Activated CD8-positive, alpha-beta T cell treated with anti-CD3 and anti-CD28 coated beads, Interleukin-2, amount 10 ng/mL, durations not matched to agents 7 days and 5 days (primary cell): ENCODE results near the gene PCDHB7. TPM values are rescaled to one million over a fixed set of nuclear protein-coding genes. Genes with fewer than 3 reads are reported as not detected.
"Not testable (repeated sequence)": the region's sequence is repeated elsewhere in the genome, so short reads cannot be mapped to it uniquely, and the experiment has no call there.

Source experiments
- ATAC-seq: fragments of 150-1000 bp; cut with Tn5 transposase; one replicate; pipeline ENCODE4 v1.10.0; 2021; ENCODE audit warnings: moderate library complexity
- CTCF ChIA-PET: fragments of 350-600 bp; sonication (Branson Sonifier 250); formaldehyde crosslinking; loops from one replicate; lab custom pipeline; 2021; ENCODE audit warnings: antibody characterized with exemption; lab: Charles Lee
- POLR2A ChIA-PET: fragments of 350-600 bp; sonication (Branson Sonifier 250); formaldehyde crosslinking; loops from one replicate; lab custom pipeline; 2021; ENCODE audit warnings: antibody characterized with exemption; lab: Charles Lee
- DNase-seq: peaks from one replicate; pipeline ENCODE4 v3.0.0-alpha.2; 2020
- H3K27ac Mint-ChIP-seq: one replicate; pipeline ENCODE4 v1.8.0; 2021; ENCODE audit warnings: mild to moderate bottlenecking, mixed read lengths
- H3K27me3 Mint-ChIP-seq: one replicate; pipeline ENCODE4 v1.8.0; 2021; ENCODE audit warnings: low read depth, mixed read lengths
- H3K36me3 Mint-ChIP-seq: one replicate; pipeline ENCODE4 v1.8.0; 2021; ENCODE audit warnings: low read depth, mixed read lengths
- H3K4me1 Mint-ChIP-seq: one replicate; pipeline ENCODE4 v1.8.0; 2021; ENCODE audit warnings: low read depth, mixed read lengths
- H3K4me3 Mint-ChIP-seq: one replicate; pipeline ENCODE4 v1.8.0; 2021; ENCODE audit warnings: mild to moderate bottlenecking, mixed read lengths
- H3K9me3 Mint-ChIP-seq: one replicate; pipeline ENCODE4 v1.8.0; 2022; ENCODE audit warnings: mixed read lengths; ENCODE audit not compliant: insufficient read depth
- total RNA-seq, 2 experiments: library from RNA; stranded (reverse); gene quantifications; one replicate each; pipeline ENCODE4 v1.2.3, GENCODE V29; 2021

The PCDHB7 gene
- total RNA-seq, 2 experiments from 2014 or later: not detected

GRCh38 chr5:141210849-141211248 is 38.4 kb downstream of the PCDHB7 start:
- H3K4me1 Mint-ChIP-seq, DNase-seq, H3K27ac Mint-ChIP-seq, POLR2A ChIA-PET, H3K36me3 Mint-ChIP-seq, CTCF ChIA-PET, H3K4me3 Mint-ChIP-seq, ATAC-seq: not testable (repeated sequence)
- Mint-ChIP-seq H3K9me3 (peaks cover 25% of the 10 kb centered on the region), H3K27me3 (peaks cover 17% of the 10 kb centered on the region)

- DNase-seq, H3K27ac Mint-ChIP-seq, CTCF ChIA-PET, ATAC-seq, H3K36me3 Mint-ChIP-seq, H3K4me1 Mint-ChIP-seq, POLR2A ChIA-PET, H3K4me3 Mint-ChIP-seq: not testable (repeated sequence)
- H3K9me3 Mint-ChIP-seq: peaks cover 27% of the 10 kb centered on the region
- H3K27me3 Mint-ChIP-seq: peaks cover 18% of the 10 kb centered on the region
These were observed 41.4 kb downstream of the PCDHB7 start, which contains the start of gene PCDHB13 for GRCh38 chr5:141213656-141214339. PCDHB13 (plus strand) TSS chr5:141213919; CDS start chr5:141214124, 205 bp downstream.

GRCh38 chr5:141214583-141214982 is 42.1 kb downstream of the PCDHB7 start:
- H3K4me3 Mint-ChIP-seq, POLR2A ChIA-PET, H3K36me3 Mint-ChIP-seq, DNase-seq, H3K4me1 Mint-ChIP-seq, CTCF ChIA-PET, H3K27ac Mint-ChIP-seq, ATAC-seq: not testable (repeated sequence)
- Mint-ChIP-seq H3K27me3 (peaks cover 18% of the 10 kb centered on the region), H3K9me3 (peaks cover 27% of the 10 kb centered on the region)

- POLR2A ChIA-PET, CTCF ChIA-PET: not testable (repeated sequence)
These were observed 43.1 kb downstream of the PCDHB7 start for GRCh38 chr5:141215504-141215903.

GRCh38 chr5:141216035-141216434 is 43.6 kb downstream of the PCDHB7 start:
- Mint-ChIP-seq H3K27me3 (peaks cover 18% of the 10 kb centered on the region), H3K9me3 (peaks cover 19% of the 10 kb centered on the region)
- CTCF ChIA-PET, DNase-seq, H3K4me1 Mint-ChIP-seq, POLR2A ChIA-PET, H3K27ac Mint-ChIP-seq, H3K4me3 Mint-ChIP-seq, ATAC-seq, H3K36me3 Mint-ChIP-seq: not testable (repeated sequence)

More at GRCh38 chr5:141215504-141215903, 43.1 kb downstream of the PCDHB7 start:
- Mint-ChIP-seq H3K9me3 (peaks cover 22% of the 10 kb centered on the region), H3K27me3 (peaks cover 18% of the 10 kb centered on the region)
- H3K27ac Mint-ChIP-seq, H3K4me3 Mint-ChIP-seq, H3K36me3 Mint-ChIP-seq, ATAC-seq, H3K4me1 Mint-ChIP-seq, DNase-seq: not testable (repeated sequence)

GRCh38 chr5:141223112-141223783 is 50.8 kb downstream of the PCDHB7 start, which contains the start of gene PCDHB14:
PCDHB14 (plus strand) TSS chr5:141223343; CDS start chr5:141223506, 163 bp downstream.
- POLR2A ChIA-PET: no interaction called here
- H3K27ac Mint-ChIP-seq: no peak within 1 kb of the TSS
- peaks cover 14% of the 10 kb centered on the region for H3K9me3 Mint-ChIP-seq
- H3K4me1 Mint-ChIP-seq: no peaks in the 10 kb centered on the region
- H3K4me3 Mint-ChIP-seq: no peak within 1 kb of the TSS
- H3K36me3 Mint-ChIP-seq: no peaks in the 10 kb centered on the region
- DNase-seq (no peak), ATAC-seq (no peak)
- CTCF ChIA-PET: interaction anchor here (0.8 to 1.7 kb wide), 9 partner anchors 36 to 345 kb away, joined by 3 to 6 read pairs (median 4); partner anchors contain the start of genes PCDHB9, PCDHGA11, PCDHGB1 and TAF7
- H3K27me3 Mint-ChIP-seq: peaks cover 5% of the 10 kb centered on the region

- ATAC-seq, DNase-seq, H3K9me3 Mint-ChIP-seq, H3K36me3 Mint-ChIP-seq, H3K4me1 Mint-ChIP-seq, H3K27ac Mint-ChIP-seq, H3K27me3 Mint-ChIP-seq, H3K4me3 Mint-ChIP-seq, CTCF ChIA-PET, POLR2A ChIA-PET: not testable (repeated sequence)
These were observed 52.4 kb downstream of the PCDHB7 start for GRCh38 chr5:141224844-141225243.

GRCh38 chr5:141225421-141225820 is 53.0 kb downstream of the PCDHB7 start:
- CTCF ChIA-PET: interaction anchor here (1.0 kb wide), 1 partner anchor 9 kb away, joined by 3 read pairs; no protein-coding TSS in a partner anchor

More at GRCh38 chr5:141225421-141225820, 53.0 kb downstream of the PCDHB7 start:
- not testable (repeated sequence) for H3K27me3 Mint-ChIP-seq, H3K4me1 Mint-ChIP-seq, H3K9me3 Mint-ChIP-seq, H3K27ac Mint-ChIP-seq, DNase-seq, H3K4me3 Mint-ChIP-seq, ATAC-seq, H3K36me3 Mint-ChIP-seq
- POLR2A ChIA-PET: interaction anchor here (0.6 kb wide), 1 partner anchor 255 kb away, joined by 5 read pairs; no protein-coding TSS in a partner anchor

Other genes with a start within 250 kb of the PCDHB7 start
- gene PCDHAC1, start 246.3 kb upstream of the PCDHB7 start, total RNA-seq: not detected
- gene PCDHAC2, start 206.2 kb upstream of the PCDHB7 start, total RNA-seq: not detected
- not detected for gene PCDHB1, start 121.3 kb upstream of the PCDHB7 start, total RNA-seq
- gene PCDHB2, start 78.0 kb upstream of the PCDHB7 start, total RNA-seq: not detected
- gene PCDHB3, start 72.2 kb upstream of the PCDHB7 start, total RNA-seq: not detected
- gene PCDHB4, start 50.8 kb upstream of the PCDHB7 start, total RNA-seq: not detected
- not detected for gene PCDHB5, start 37.4 kb upstream of the PCDHB7 start, total RNA-seq
- not detected for gene PCDHB6, start 22.6 kb upstream of the PCDHB7 start, total RNA-seq
- gene PCDHB8, start 5.1 kb downstream of the PCDHB7 start, total RNA-seq: not detected
- not detected for gene PCDHB16, start 9.7 kb downstream of the PCDHB7 start, total RNA-seq
- not detected for gene PCDHB9, start 14.5 kb downstream of the PCDHB7 start, total RNA-seq
- gene PCDHB10, start 19.7 kb downstream of the PCDHB7 start, total RNA-seq: not detected
- not detected for gene PCDHB11, start 27.0 kb downstream of the PCDHB7 start, total RNA-seq
- gene PCDHB12, start 36.1 kb downstream of the PCDHB7 start, total RNA-seq: not detected
- not detected for gene PCDHB13, start 41.3 kb downstream of the PCDHB7 start, total RNA-seq
- gene PCDHB14, start 50.7 kb downstream of the PCDHB7 start, total RNA-seq: not detected
- not detected for gene PCDHB15, start 72.8 kb downstream of the PCDHB7 start, total RNA-seq
- under 1 TPM; 0.39 to 0.84 TPM for gene SLC25A2, start 131.4 kb downstream of the PCDHB7 start, total RNA-seq
- gene TAF7, start 148.1 kb downstream of the PCDHB7 start, total RNA-seq: 10 to 100 TPM; 65.5 to 67.0 TPM
- not detected for gene PCDHGA1, start 157.9 kb downstream of the PCDHB7 start, total RNA-seq
- gene PCDHGA2, start 166.1 kb downstream of the PCDHB7 start, total RNA-seq: not detected
- not detected for gene PCDHGA3, start 171.2 kb downstream of the PCDHB7 start, total RNA-seq
- gene PCDHGB1, start 177.5 kb downstream of the PCDHB7 start, total RNA-seq: not detected
- under 1 TPM in 1 of 2 experiments, not detected in 1; 0.10 TPM for gene PCDHGA4, start 182.4 kb downstream of the PCDHB7 start, total RNA-seq
- gene PCDHGB2, start 187.3 kb downstream of the PCDHB7 start, total RNA-seq: under 1 TPM; 0.13 TPM
- under 1 TPM; 0.05 to 0.11 TPM for gene PCDHGA5, start 191.5 kb downstream of the PCDHB7 start, total RNA-seq
- gene PCDHGB3, start 197.6 kb downstream of the PCDHB7 start, total RNA-seq: under 1 TPM; 0.16 to 0.26 TPM
- gene PCDHGA6, start 201.2 kb downstream of the PCDHB7 start, total RNA-seq: under 1 TPM; 0.08 to 0.11 TPM
- gene PCDHGA7, start 210.1 kb downstream of the PCDHB7 start, total RNA-seq: not detected
- gene PCDHGB4, start 215.1 kb downstream of the PCDHB7 start, total RNA-seq: not detected
- not detected for gene PCDHGA8, start 220.0 kb downstream of the PCDHB7 start, total RNA-seq
- under 1 TPM in 1 of 2 experiments, not detected in 1; 0.16 TPM for gene PCDHGB5, start 225.3 kb downstream of the PCDHB7 start, total RNA-seq
- gene PCDHGA9, start 230.1 kb downstream of the PCDHB7 start, total RNA-seq: under 1 TPM in 1 of 2 experiments, not detected in 1; 0.08 TPM
- gene PCDHGB6, start 235.4 kb downstream of the PCDHB7 start, total RNA-seq: not detected
- not detected for gene PCDHGA10, start 240.3 kb downstream of the PCDHB7 start, total RNA-seq
- not detected for gene PCDHGB7, start 245.0 kb downstream of the PCDHB7 start, total RNA-seq
- under 1 TPM in 1 of 2 experiments, not detected in 1; 0.05 TPM for gene PCDHGA11, start 248.4 kb downstream of the PCDHB7 start, total RNA-seq